Stimulated activated CD4-positive, alpha-beta T cell treated with anti-CD3 and anti-CD28 coated beads, Interleukin-2, amount 100 ng/mL, for 48 hours (primary cell): Measurements from ENCODE around the gene KLHL13.
"Not testable (repeated sequence)": the region's sequence is repeated elsewhere in the genome, so short reads cannot be mapped to it uniquely, and the experiment has no call there.

Experiments used
- DNase-seq, 2 donors: peaks; one replicate each; pipeline ENCODE4 v3.0.0-alpha.2; 2020

Gene KLHL13

GRCh38 chrX:118116713-118117550 lies at the start of gene KLHL13:
KLHL13 (minus strand) TSS chrX:118116810; CDS start chrX:118028473, 88,337 bp downstream.
- peak in 1 of 2 donors; percentile 3 for DNase-seq

GRCh38 chrX:118164138-118164537 lies 47.5 kb upstream of the KLHL13 start:
- no peak for DNase-seq

- no peak for DNase-seq
Measured at GRCh38 chrX:118156953-118157608, 40.5 kb upstream of the KLHL13 start.

- no peak for DNase-seq
Measured at GRCh38 chrX:118156254-118156952, 39.8 kb upstream of the KLHL13 start.

GRCh38 chrX:118153270-118153669 lies 36.7 kb upstream of the KLHL13 start:
- DNase-seq = no peak

- DNase-seq = no peak
Measured at GRCh38 chrX:118152721-118153120, 36.1 kb upstream of the KLHL13 start.

GRCh38 chrX:118148737-118149136 lies 32.1 kb upstream of the KLHL13 start:
- DNase-seq = no peak

GRCh38 chrX:118147771-118148170 lies 31.2 kb upstream of the KLHL13 start:
- DNase-seq = not testable (repeated sequence)

GRCh38 chrX:118143578-118143977 lies 27.0 kb upstream of the KLHL13 start:
- DNase-seq = no peak

GRCh38 chrX:118131336-118131735 lies 14.7 kb upstream of the KLHL13 start:
- no peak for DNase-seq

- no peak for DNase-seq
Measured at GRCh38 chrX:118129681-118130080, 13.1 kb upstream of the KLHL13 start.

- no peak for DNase-seq
Measured at GRCh38 chrX:118128724-118129123, 12.1 kb upstream of the KLHL13 start.

- DNase-seq = no peak
Measured at GRCh38 chrX:118126286-118126685, 9.7 kb upstream of the KLHL13 start.

GRCh38 chrX:118124243-118124642 lies 7.6 kb upstream of the KLHL13 start:
- not testable (repeated sequence) for DNase-seq

GRCh38 chrX:118117741-118118140 lies 1.1 kb upstream of the KLHL13 start:
- no peak for DNase-seq

- peak in 1 of 2 donors; percentile 7 for DNase-seq
Measured at GRCh38 chrX:118115953-118116712, 477 bp downstream of the KLHL13 start.

- no peak for DNase-seq
Measured at GRCh38 chrX:118114971-118115370, 1.6 kb downstream of the KLHL13 start.

GRCh38 chrX:118109065-118109464 lies 7.5 kb downstream of the KLHL13 start:
- DNase-seq = no peak

GRCh38 chrX:118108304-118108703 lies 8.3 kb downstream of the KLHL13 start:
- DNase-seq = no peak

- DNase-seq = no peak
Measured at GRCh38 chrX:118100091-118100490, 16.5 kb downstream of the KLHL13 start.

- no peak for DNase-seq
Measured at GRCh38 chrX:118088084-118088483, 28.5 kb downstream of the KLHL13 start.

GRCh38 chrX:118074196-118074595 lies 42.4 kb downstream of the KLHL13 start:
- no peak for DNase-seq
